WTC11 (cell line): ENCODE data around the gene IL1RAPL2. TPM values are rescaled to one million over a fixed set of nuclear protein-coding genes. Genes with fewer than 3 reads are reported as not detected.

Source experiments
- ATAC-seq: fragments of 200-7000 bp; cut with Tn5 transposase; 2 replicates; pipeline ENCODE4 v1.10.0; 2021; ENCODE audit warnings: mild to moderate bottlenecking, moderate library complexity
- CTCF ChIA-PET: fragments of 300-600 bp; sonication (Branson Sonifier 250); formaldehyde crosslinking; loops from one replicate; lab custom pipeline; 2021; ENCODE audit warnings: antibody characterized with exemption; lab: Charles Lee
- POLR2A ChIA-PET: fragments of 350-600 bp; sonication (Branson Sonifier 250); formaldehyde crosslinking; loops from one replicate; lab custom pipeline; 2021; ENCODE audit warnings: antibody characterized with exemption; lab: Charles Lee
- DNase-seq: peaks from one replicate; pipeline ENCODE4 v3.0.0; 2021; ENCODE audit warnings: low spot score
- H3K27ac Mint-ChIP-seq: 2 replicates; pipeline ENCODE4 v1.8.0; 2021; ENCODE audit warnings: mixed read lengths
- H3K27me3 Mint-ChIP-seq: 2 replicates; pipeline ENCODE4 v1.8.0; 2021; ENCODE audit warnings: low read depth, mild to moderate bottlenecking, moderate library complexity, mixed read lengths
- H3K36me3 Mint-ChIP-seq: 2 replicates; pipeline ENCODE4 v1.8.0; 2021; ENCODE audit warnings: mixed read lengths
- H3K4me1 Mint-ChIP-seq: 2 replicates; pipeline ENCODE4 v1.8.0; 2022; ENCODE audit warnings: mixed read lengths
- H3K4me3 Mint-ChIP-seq: 2 replicates; pipeline ENCODE4 v1.8.0; 2021; ENCODE audit warnings: mild to moderate bottlenecking, moderate library complexity, mixed read lengths
- H3K9me3 Mint-ChIP-seq: 2 replicates; pipeline ENCODE4 v1.8.0; 2021; ENCODE audit warnings: mixed read lengths
- AR ChIP-seq: fragments of 250-450 bp; sonication (Bioruptor Pico); IDR thresholded peaks from 2 replicates; pipeline ENCODE4 v1.9.0; 2021; ENCODE audit warnings: mild to moderate bottlenecking
- CBFB ChIP-seq: sonication (generic); formaldehyde crosslinking; IDR thresholded peaks from 2 replicates; pipeline ENCODE4 v1.8.1; 2022; ENCODE audit warnings: mild to moderate bottlenecking, low read depth, missing genetic modification reagents
- CDX4 ChIP-seq: fragments of 250-450 bp; sonication (Bioruptor Pico); IDR thresholded peaks from 2 replicates; pipeline ENCODE4 v1.9.0; 2021; ENCODE audit warnings: moderate library complexity, mild to moderate bottlenecking, inconsistent platforms, borderline replicate concordance
- CREB1 ChIP-seq: sonication (generic); formaldehyde crosslinking; IDR thresholded peaks from 2 replicates; pipeline ENCODE4 v1.8.0; 2023; ENCODE audit warnings: mild to moderate bottlenecking, missing genetic modification reagents
- GABPB1 ChIP-seq: sonication (generic); formaldehyde crosslinking; IDR thresholded peaks from 2 replicates; pipeline ENCODE4 v1.8.1; 2023; ENCODE audit warnings: mild to moderate bottlenecking, missing genetic modification reagents
- HMGXB4 ChIP-seq: sonication (generic); formaldehyde crosslinking; IDR thresholded peaks from 2 replicates; pipeline ENCODE4 v1.8.1; 2023; ENCODE audit warnings: mild to moderate bottlenecking, moderate library complexity, missing genetic modification reagents
- IRF2 ChIP-seq: sonication (generic); formaldehyde crosslinking; IDR thresholded peaks from 2 replicates; pipeline ENCODE4 v1.8.0; 2022; ENCODE audit warnings: low read depth, missing genetic modification reagents, borderline replicate concordance
- MLX ChIP-seq: sonication (generic); formaldehyde crosslinking; IDR thresholded peaks from 2 replicates; pipeline ENCODE4 v1.8.1; 2023; ENCODE audit warnings: mild to moderate bottlenecking, missing genetic modification reagents, moderate library complexity
- MXD4 ChIP-seq: fragments of 250-450 bp; sonication (Bioruptor Pico); IDR thresholded peaks from 2 replicates; pipeline ENCODE4 v1.8.0; 2021; ENCODE audit warnings: mild to moderate bottlenecking, moderate library complexity, borderline replicate concordance
- SMAD3 ChIP-seq: sonication (generic); formaldehyde crosslinking; IDR thresholded peaks from 2 replicates; pipeline ENCODE4 v1.8.0; 2022; ENCODE audit warnings: missing genetic modification reagents, mild to moderate bottlenecking, borderline replicate concordance
- SMAD4 ChIP-seq: sonication (generic); formaldehyde crosslinking; IDR thresholded peaks from 2 replicates; pipeline ENCODE4 v1.8.0; 2022; ENCODE audit warnings: mild to moderate bottlenecking, missing genetic modification reagents
- TP53 ChIP-seq: sonication (generic); formaldehyde crosslinking; IDR thresholded peaks from 2 replicates; pipeline ENCODE4 v1.8.1; 2023; ENCODE audit warnings: mild to moderate bottlenecking, missing genetic modification reagents
- ZNF138 ChIP-seq: sonication (generic); formaldehyde crosslinking; conservative IDR thresholded peaks from 2 replicates; pipeline ENCODE4 v1.8.1; 2022; ENCODE audit warnings: mild to moderate bottlenecking, moderate library complexity, missing genetic modification reagents
- ZNF219 ChIP-seq: sonication (generic); formaldehyde crosslinking; IDR thresholded peaks from 2 replicates; pipeline ENCODE4 v1.8.0; 2023; ENCODE audit warnings: missing genetic modification reagents, mild to moderate bottlenecking, borderline replicate concordance
- ZNF263 ChIP-seq: sonication (generic); formaldehyde crosslinking; IDR thresholded peaks from 2 replicates; pipeline ENCODE4 v1.8.1; 2022; ENCODE audit warnings: low read depth, mild to moderate bottlenecking, moderate library complexity, missing genetic modification reagents
- ZNF317 ChIP-seq: sonication (generic); formaldehyde crosslinking; IDR thresholded peaks from 2 replicates; pipeline ENCODE4 v1.8.1; 2023; ENCODE audit warnings: low read depth, mild to moderate bottlenecking, moderate library complexity, missing genetic modification reagents, borderline replicate concordance
- total RNA-seq: library from RNA; stranded (reverse); gene quantifications from 3 replicates; pipeline ENCODE4 v1.2.3, GENCODE V29; 2021
- TF ChIP-seq, protein P1 (sequence below): sonication (generic); formaldehyde crosslinking; IDR thresholded peaks from 2 replicates; pipeline ENCODE4 v1.8.1; 2023; ENCODE audit warnings: mild to moderate bottlenecking, missing genetic modification reagents, borderline replicate concordance
- TF ChIP-seq, protein P2 (sequence below): sonication (generic); formaldehyde crosslinking; IDR thresholded peaks from 2 replicates; pipeline ENCODE4 v1.8.1; 2023; ENCODE audit warnings: mild to moderate bottlenecking, missing genetic modification reagents
- TF ChIP-seq, protein P3 (sequence below): sonication (generic); formaldehyde crosslinking; IDR thresholded peaks from 2 replicates; pipeline ENCODE4 v1.8.1; 2022; ENCODE audit warnings: missing genetic modification reagents, borderline replicate concordance
- TF ChIP-seq, protein P4 (sequence below): sonication (generic); formaldehyde crosslinking; IDR thresholded peaks from 2 replicates; pipeline ENCODE4 v1.8.1; 2022; ENCODE audit warnings: mild to moderate bottlenecking, moderate library complexity, missing genetic modification reagents

Gene IL1RAPL2
- total RNA-seq, 1 experiment from 2014 or later = 0.09 TPM

DNA sequence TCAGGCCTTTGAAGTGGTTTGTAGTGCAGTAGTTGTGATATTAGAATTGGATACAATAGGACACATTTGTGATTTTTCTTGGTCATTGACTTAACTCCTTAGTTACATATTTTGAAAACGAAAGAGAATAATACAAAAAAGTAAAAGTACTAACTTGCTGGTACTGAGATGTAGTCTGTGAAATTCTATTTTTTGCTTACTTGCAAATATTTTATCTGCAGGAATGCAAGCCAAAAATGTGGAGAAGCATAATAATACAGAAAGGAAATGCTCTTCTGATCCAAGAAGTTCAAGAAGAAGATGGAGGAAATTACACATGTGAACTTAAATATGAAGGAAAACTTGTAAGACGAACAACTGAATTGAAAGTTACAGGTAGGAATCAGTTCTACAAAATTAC lies 701.2 kb downstream of the IL1RAPL2 start:
- Mint-ChIP-seq H3K4me1 (peaks cover 3% of the 10 kb centered on the region; the same call in 1 of the 2 replicates), H3K9me3 (no peaks in the 10 kb centered on the region), H3K4me3 (no peak overlapping the region), H3K27me3 (no peaks in the 10 kb centered on the region), H3K27ac (no peak overlapping the region; the same call in 1 of the 2 replicates), H3K36me3 (no peaks in the 10 kb centered on the region)
- CTCF ChIA-PET = no interaction called here
- POLR2A ChIA-PET = no interaction called here
- no peak for ATAC-seq
- DNase-seq = no peak
- no peak for TF ChIP-seq ZNF219 (CRISPR knock-in tag)
- TF ChIP-seq ZNF138 = no peak
- TF ChIP-seq MXD4 = no peak
- TF ChIP-seq CDX4 (CRISPR knock-in tag) = no peak
- no peak for TF ChIP-seq SMAD4 (CRISPR knock-in tag)
- TF ChIP-seq, protein P1, sequence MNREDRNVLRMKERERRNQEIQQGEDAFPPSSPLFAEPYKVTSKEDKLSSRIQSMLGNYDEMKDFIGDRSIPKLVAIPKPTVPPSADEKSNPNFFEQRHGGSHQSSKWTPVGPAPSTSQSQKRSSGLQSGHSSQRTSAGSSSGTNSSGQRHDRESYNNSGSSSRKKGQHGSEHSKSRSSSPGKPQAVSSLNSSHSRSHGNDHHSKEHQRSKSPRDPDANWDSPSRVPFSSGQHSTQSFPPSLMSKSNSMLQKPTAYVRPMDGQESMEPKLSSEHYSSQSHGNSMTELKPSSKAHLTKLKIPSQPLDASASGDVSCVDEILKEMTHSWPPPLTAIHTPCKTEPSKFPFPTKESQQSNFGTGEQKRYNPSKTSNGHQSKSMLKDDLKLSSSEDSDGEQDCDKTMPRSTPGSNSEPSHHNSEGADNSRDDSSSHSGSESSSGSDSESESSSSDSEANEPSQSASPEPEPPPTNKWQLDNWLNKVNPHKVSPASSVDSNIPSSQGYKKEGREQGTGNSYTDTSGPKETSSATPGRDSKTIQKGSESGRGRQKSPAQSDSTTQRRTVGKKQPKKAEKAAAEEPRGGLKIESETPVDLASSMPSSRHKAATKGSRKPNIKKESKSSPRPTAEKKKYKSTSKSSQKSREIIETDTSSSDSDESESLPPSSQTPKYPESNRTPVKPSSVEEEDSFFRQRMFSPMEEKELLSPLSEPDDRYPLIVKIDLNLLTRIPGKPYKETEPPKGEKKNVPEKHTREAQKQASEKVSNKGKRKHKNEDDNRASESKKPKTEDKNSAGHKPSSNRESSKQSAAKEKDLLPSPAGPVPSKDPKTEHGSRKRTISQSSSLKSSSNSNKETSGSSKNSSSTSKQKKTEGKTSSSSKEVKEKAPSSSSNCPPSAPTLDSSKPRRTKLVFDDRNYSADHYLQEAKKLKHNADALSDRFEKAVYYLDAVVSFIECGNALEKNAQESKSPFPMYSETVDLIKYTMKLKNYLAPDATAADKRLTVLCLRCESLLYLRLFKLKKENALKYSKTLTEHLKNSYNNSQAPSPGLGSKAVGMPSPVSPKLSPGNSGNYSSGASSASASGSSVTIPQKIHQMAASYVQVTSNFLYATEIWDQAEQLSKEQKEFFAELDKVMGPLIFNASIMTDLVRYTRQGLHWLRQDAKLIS (CRISPR knock-in tag) = no peak
- no peak for TF ChIP-seq ZNF317 (CRISPR knock-in tag)
- TF ChIP-seq, protein P2, sequence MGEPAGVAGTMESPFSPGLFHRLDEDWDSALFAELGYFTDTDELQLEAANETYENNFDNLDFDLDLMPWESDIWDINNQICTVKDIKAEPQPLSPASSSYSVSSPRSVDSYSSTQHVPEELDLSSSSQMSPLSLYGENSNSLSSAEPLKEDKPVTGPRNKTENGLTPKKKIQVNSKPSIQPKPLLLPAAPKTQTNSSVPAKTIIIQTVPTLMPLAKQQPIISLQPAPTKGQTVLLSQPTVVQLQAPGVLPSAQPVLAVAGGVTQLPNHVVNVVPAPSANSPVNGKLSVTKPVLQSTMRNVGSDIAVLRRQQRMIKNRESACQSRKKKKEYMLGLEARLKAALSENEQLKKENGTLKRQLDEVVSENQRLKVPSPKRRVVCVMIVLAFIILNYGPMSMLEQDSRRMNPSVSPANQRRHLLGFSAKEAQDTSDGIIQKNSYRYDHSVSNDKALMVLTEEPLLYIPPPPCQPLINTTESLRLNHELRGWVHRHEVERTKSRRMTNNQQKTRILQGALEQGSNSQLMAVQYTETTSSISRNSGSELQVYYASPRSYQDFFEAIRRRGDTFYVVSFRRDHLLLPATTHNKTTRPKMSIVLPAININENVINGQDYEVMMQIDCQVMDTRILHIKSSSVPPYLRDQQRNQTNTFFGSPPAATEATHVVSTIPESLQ (CRISPR knock-in tag) = no peak
- no peak for TF ChIP-seq IRF2 (CRISPR knock-in tag)
- TF ChIP-seq HMGXB4 (CRISPR knock-in tag) = no peak
- no peak for TF ChIP-seq GABPB1 (CRISPR knock-in tag)

GRCh38 chrX:105269386-105269785 lies 703.4 kb downstream of the IL1RAPL2 start:
- Mint-ChIP-seq H3K27me3 (no peaks in the 10 kb centered on the region), H3K4me3 (no peak overlapping the region), H3K9me3 (peaks cover 2% of the 10 kb centered on the region; the same call in 1 of the 2 replicates), H3K27ac (no peak overlapping the region), H3K36me3 (no peaks in the 10 kb centered on the region), H3K4me1 (peaks cover 13% of the 10 kb centered on the region)
- no peak for DNase-seq
- ChIA-PET CTCF (no interaction called here), POLR2A (no interaction called here)
- no peak for ATAC-seq
- no peak for TF ChIP-seq ZNF138
- TF ChIP-seq AR (CRISPR knock-in tag) = no peak
- no peak for TF ChIP-seq ZNF263 (CRISPR knock-in tag)
- TF ChIP-seq TP53 (CRISPR knock-in tag) = no peak
- TF ChIP-seq, protein P3, sequence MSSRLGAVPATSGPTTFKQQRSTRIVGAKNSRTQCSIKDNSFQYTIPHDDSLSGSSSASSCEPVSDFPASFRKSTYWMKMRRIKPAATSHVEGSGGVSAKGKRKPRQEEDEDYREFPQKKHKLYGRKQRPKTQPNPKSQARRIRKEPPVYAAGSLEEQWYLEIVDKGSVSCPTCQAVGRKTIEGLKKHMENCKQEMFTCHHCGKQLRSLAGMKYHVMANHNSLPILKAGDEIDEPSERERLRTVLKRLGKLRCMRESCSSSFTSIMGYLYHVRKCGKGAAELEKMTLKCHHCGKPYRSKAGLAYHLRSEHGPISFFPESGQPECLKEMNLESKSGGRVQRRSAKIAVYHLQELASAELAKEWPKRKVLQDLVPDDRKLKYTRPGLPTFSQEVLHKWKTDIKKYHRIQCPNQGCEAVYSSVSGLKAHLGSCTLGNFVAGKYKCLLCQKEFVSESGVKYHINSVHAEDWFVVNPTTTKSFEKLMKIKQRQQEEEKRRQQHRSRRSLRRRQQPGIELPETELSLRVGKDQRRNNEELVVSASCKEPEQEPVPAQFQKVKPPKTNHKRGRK (CRISPR knock-in tag) = no peak
- no peak for TF ChIP-seq MLX (CRISPR knock-in tag)
- TF ChIP-seq CREB1 (CRISPR knock-in tag) = no peak
- TF ChIP-seq SMAD3 (CRISPR knock-in tag) = no peak
- TF ChIP-seq CBFB (CRISPR knock-in tag) = no peak
- TF ChIP-seq, protein P4, sequence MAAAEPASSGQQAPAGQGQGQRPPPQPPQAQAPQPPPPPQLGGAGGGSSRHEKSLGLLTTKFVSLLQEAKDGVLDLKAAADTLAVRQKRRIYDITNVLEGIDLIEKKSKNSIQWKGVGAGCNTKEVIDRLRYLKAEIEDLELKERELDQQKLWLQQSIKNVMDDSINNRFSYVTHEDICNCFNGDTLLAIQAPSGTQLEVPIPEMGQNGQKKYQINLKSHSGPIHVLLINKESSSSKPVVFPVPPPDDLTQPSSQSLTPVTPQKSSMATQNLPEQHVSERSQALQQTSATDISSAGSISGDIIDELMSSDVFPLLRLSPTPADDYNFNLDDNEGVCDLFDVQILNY (CRISPR knock-in tag) = no peak
